OCI-LY3 (cell line): ENCODE data around the gene ADAMTSL5.

Source experiments
- H2AFZ ChIP-seq: fragments of 200-600, 300-600 bp; shearing (Covaris generic); 2 replicates; pipeline ENCODE4 v1.6.0; 2014; ENCODE audit warnings: antibody characterized with exemption, low read depth, low read length
- H3K27ac ChIP-seq: fragments of 200-600, 300-600 bp; sonication (generic); 2 replicates; pipeline ENCODE4 v1.5.1; 2014; ENCODE audit warnings: mild to moderate bottlenecking, low read length, moderate library complexity, mixed read lengths
- H3K27me3 ChIP-seq: fragments of 200-600, 300-600 bp; sonication (generic); 2 replicates; pipeline ENCODE4 v1.6.1; 2014; ENCODE audit warnings: low read depth, low read length, mixed read lengths
- H3K36me3 ChIP-seq: fragments of 200-600, 300-600 bp; sonication (generic); replicated peaks from 2 replicates; pipeline ENCODE3; 2014; ENCODE audit warnings: low read depth, low read length, mixed read lengths
- H3K4me1 ChIP-seq: fragments of 300-600, 200-600 bp; sonication (generic); 2 replicates; pipeline ENCODE4 v1.6.1; 2014; ENCODE audit warnings: low read length, mixed read lengths
- H3K4me2 ChIP-seq: fragments of 200-600, 300-600 bp; sonication (generic); 2 replicates; pipeline ENCODE4 v1.6.1; 2014; ENCODE audit warnings: low read length, mixed read lengths
- H3K4me3 ChIP-seq: fragments of 300-600, 200-600 bp; sonication (generic); 2 replicates; pipeline ENCODE4 v1.5.1; 2014; ENCODE audit warnings: antibody characterized with exemption, mild to moderate bottlenecking, low read length, moderate library complexity
- H3K79me2 ChIP-seq: fragments of 300-600, 200-600 bp; shearing (Covaris generic); 2 replicates; pipeline ENCODE4 v1.6.1; 2014; ENCODE audit warnings: mild to moderate bottlenecking, low read length, mixed read lengths
- H3K9ac ChIP-seq: fragments of 300-600, 200-600 bp; shearing (Covaris generic); 2 replicates; pipeline ENCODE4 v1.6.0; 2014; ENCODE audit warnings: mild to moderate bottlenecking, low read length, moderate library complexity
- H3K9me3 ChIP-seq: fragments of 200-600, 300-600 bp; shearing (Covaris generic); 2 replicates; pipeline ENCODE4 v1.6.1; 2014; ENCODE audit warnings: low read length, mixed read lengths; ENCODE audit not compliant: insufficient read depth
- H4K20me1 ChIP-seq: fragments of 200-600, 300-600 bp; sonication (generic); 2 replicates; pipeline ENCODE4 v1.6.1; 2016; ENCODE audit warnings: low read length, mixed read lengths; ENCODE audit not compliant: insufficient read depth
- CTCF ChIP-seq: fragments of 200-600, 300-600 bp; sonication (generic); IDR thresholded peaks from 2 replicates; pipeline ENCODE4 v1.5.1; 2014; ENCODE audit warnings: antibody characterized with exemption, low read length, low read depth
- EZH2phosphoT487 ChIP-seq: fragments of 200-600 bp; shearing (Covaris generic); IDR thresholded peaks from 2 replicates; pipeline ENCODE4 v1.6.1; 2018; ENCODE audit warnings: antibody characterized with exemption, mixed run types, low read depth

The ADAMTSL5 gene

GRCh38 chr19:1470305-1471009 is 42.4 kb downstream of the ADAMTSL5 start:
- TF ChIP-seq CTCF, result no peak
- TF ChIP-seq EZH2phosphoT487, result no peak
- Histone ChIP-seq H3K4me3 (no peak overlapping the region), H3K9ac (no peak overlapping the region), H3K27ac (no peak overlapping the region), H3K9me3 (no peaks in the 10 kb centered on the region), H3K36me3 (peaks cover 9% of the 10 kb centered on the region), H3K4me1 (no peaks in the 10 kb centered on the region), H3K79me2 (no peaks in the 10 kb centered on the region; the same call in 1 of the 2 replicates), H3K4me2 (no peak overlapping the region), H3K27me3 (no peaks in the 10 kb centered on the region), H2AFZ (no peak overlapping the region), H4K20me1 (peaks cover 30% of the 10 kb centered on the region)

- H3K9ac ChIP-seq, result no peak overlapping the region
Measured at GRCh38 chr19:1470055-1470304, 42.8 kb downstream of the ADAMTSL5 start.

GRCh38 chr19:1469255-1470054 is 43.4 kb downstream of the ADAMTSL5 start:
- Histone ChIP-seq H3K27ac (no peak overlapping the region), H3K9ac (no peak overlapping the region), H2AFZ (no peak overlapping the region)

More at GRCh38 chr19:1470055-1470304, 42.8 kb downstream of the ADAMTSL5 start:
- no peak overlapping the region for H3K27ac ChIP-seq
- H3K36me3 ChIP-seq, result peaks cover 9% of the 10 kb centered on the region
- no peaks in the 10 kb centered on the region for H3K27me3 ChIP-seq
- H3K79me2 ChIP-seq, result no peaks in the 10 kb centered on the region
- no peak overlapping the region for H2AFZ ChIP-seq
- H3K4me1 ChIP-seq, result no peaks in the 10 kb centered on the region
- TF ChIP-seq CTCF, result no peak
- H3K4me3 ChIP-seq, result no peak overlapping the region
- H4K20me1 ChIP-seq, result peaks cover 28% of the 10 kb centered on the region
- H3K4me2 ChIP-seq, result no peak overlapping the region
- no peaks in the 10 kb centered on the region for H3K9me3 ChIP-seq

More at GRCh38 chr19:1469255-1470054, 43.4 kb downstream of the ADAMTSL5 start:
- TF ChIP-seq EZH2phosphoT487 (no peak), CTCF (no peak)
- Histone ChIP-seq H3K36me3 (peaks cover 4% of the 10 kb centered on the region), H3K4me1 (no peaks in the 10 kb centered on the region), H4K20me1 (peaks cover 23% of the 10 kb centered on the region), H3K27me3 (no peaks in the 10 kb centered on the region), H3K4me3 (no peak overlapping the region), H3K9me3 (no peaks in the 10 kb centered on the region), H3K79me2 (no peaks in the 10 kb centered on the region), H3K4me2 (no peak overlapping the region)
